GM11168 (cell line): ENCODE data around the gene ASIC4.

Experiments
- in situ Hi-C: fragments of 300-500 bp; cut with MboI; formaldehyde crosslinking; loops from one replicate; pipeline ENCODE4 v1.12.0; 2022; ENCODE audit warnings: low sequenced_read_pairs; ENCODE audit not compliant: unreplicated experiment

ASIC4 gene

DNA sequence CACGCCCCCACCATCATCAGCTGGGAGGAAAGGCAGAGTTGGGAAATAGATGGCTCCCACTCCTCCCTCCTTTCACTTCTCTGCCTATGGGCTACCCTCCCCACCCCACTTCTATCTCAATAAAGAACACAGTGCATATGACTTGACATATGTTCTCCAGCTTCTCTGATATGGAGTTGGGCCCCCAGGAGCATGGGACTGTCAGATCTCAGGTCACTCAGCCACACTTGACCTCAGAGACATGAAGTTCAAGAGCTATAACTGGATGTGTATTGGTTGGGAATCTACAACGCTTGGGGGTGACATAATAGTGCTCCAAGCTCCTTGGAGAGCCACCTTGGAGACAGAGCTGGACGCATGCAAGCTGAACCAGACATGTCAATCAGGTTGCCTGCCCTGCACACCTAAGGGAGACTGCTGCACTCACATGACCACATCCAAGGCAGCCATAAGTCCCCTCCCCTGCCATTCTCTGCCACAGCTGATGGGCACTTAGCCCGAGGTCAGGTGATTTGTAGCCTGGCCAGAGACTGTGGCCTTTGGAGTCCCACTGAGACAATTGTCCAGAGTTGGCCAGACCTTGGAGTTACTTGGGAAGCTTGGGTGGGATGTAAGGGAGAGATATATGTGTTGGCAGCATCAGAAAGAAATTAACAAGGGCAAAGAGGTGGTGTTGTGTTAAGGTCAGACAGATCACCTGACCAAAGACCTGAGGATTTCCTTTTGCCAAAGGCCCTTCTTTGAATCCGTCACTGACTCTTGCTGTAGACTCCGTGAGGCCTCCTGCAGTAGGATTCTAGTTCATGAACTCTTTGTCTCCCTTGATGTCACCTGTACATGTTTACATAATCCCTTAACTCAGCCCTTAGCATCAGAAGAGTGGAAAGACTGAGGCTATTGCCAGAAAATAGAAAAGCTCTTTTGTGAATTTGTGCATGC lies 61.6 kb downstream of the ASIC4 start:
- in situ Hi-C loops: no loop called here

DNA sequence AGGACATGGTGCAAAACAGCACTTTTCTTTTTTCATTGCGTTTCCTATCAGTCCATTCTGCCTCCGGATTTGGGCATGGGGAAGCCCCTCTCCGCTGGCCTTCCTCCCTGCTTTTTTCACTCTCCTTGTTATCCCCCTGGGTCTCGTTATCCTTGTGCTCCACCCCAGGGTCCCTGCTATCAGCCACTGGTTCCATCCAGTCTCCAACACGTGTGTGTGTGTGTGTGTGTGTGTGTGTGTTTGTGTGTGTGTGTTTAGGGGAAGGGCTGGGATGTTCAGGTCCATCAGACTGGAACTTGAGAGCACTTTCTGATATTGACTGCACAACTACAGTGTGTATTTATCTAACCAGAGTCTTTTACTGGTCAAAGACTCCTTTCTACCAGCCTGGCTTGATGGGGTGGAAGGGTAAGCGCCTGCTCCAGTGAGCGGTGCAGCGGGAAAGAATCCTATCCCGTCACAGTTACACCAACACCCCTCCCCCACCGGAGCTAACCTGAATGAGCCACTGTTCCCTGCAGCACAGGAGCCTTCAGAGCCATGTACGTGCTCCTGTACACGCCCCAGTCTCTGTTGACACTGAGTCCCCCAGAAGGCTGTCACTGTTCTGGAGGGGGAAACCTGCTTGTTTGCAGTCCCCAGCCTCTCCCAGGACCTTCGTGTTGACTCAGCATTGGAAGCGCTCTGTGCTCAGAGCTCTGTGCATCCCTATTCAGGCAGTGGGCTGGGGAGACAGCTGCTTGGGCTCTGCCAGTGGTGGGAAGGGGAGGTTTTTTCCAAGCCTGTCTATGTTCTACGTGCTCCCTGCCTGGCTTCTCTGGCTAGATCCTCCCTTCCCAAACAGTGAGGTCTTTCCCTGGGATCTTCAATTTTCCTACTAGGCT lies 62.5 kb downstream of the ASIC4 start:
- in situ Hi-C loops: no loop called here

DNA sequence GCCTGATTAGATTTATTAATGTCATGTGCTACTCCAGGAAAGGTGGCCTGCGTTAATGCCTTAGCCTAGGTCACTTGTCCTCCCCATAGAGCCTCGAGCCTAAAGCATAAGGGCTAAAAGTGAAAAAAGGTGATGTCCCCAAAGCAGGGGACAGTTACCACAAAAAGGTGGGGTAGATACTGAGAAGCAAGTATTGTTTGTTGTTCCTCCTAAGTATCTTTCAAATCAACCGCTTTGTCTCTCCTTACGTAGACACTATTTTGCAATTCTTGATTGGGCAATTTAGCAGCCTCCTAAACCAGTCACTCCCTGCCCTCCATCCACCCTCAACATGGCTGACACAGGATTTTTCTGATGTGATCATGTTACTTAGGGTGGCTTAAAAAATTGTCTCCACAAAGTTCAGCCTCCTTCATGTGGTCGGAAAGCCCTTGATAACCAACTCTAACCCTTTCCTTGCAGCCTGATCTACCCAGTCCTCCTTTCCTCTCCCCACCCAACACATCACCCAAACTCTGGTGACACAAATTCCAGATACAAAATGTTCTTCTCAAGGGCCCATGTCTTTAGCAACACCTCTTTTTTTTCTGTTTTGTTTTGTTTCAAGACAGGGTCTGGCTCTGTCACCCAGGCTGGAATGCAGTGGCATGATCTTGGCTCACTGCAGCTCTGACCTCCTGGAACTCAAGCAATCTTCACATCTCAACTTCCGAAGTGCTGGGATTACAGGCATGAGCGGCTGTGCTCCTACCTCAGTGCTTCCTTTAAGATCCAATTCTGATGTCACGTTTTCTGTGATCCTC lies 64.7 kb downstream of the ASIC4 start:
- in situ Hi-C loops: no loop called here

DNA sequence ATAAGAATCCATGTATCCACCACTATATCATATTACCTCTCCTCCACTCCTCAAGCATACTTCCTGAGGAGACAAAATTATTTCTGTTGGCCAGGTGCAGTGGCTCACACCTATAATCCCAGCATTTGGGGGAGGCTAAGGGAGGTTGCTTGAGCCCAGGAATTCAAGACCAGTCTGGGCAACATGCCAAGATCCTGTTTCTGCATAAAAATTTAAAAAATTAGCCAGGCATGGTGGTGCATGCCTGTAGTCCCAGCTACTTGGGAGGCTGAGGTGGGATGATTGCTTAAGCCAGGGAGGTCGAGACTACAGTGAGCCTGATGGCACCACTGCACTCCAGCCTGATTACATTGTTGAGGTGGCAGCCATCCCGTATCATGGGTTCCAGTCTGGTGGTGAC lies 67.1 kb downstream of the ASIC4 start:
- in situ Hi-C loops: no loop called here
